ENCODE data around the gene STPG4. TPM values are rescaled to one million over a fixed set of nuclear protein-coding genes. Genes with fewer than 3 reads are reported as not detected.

Gene STPG4
- total RNA-seq, 4 donors from 2014 or later = not detected

GRCh38 chr2:47167149-47167548 lies 12.0 kb upstream of the STPG4 start:
- Histone ChIP-seq H3K27ac (no peak overlapping the region), H3K27me3 (no peaks in the 10 kb centered on the region), H3K36me3 (peaks cover 0 to 64% (median 9%) of the 10 kb centered on the region in 3 donors), H3K9me3 (no peaks in the 10 kb centered on the region), H3K4me1 (peaks cover 0 to 59% (median 23%) of the 10 kb centered on the region in 3 donors), H3K4me3 (no peak overlapping the region)
- TF ChIP-seq POLR2A (IDR thresholded peaks at IDR 0.05) = no peak
- TF ChIP-seq CTCF (IDR thresholded peaks at IDR 0.05) = no peak
- DNase-seq = no peak
- intact Hi-C loops (cut with DNase I) = no loop called here
- 87 to 88% methylated on average over 4 to 5 of the region's 5 CpGs for WGBS, 2 donors

GRCh38 chr2:47165001-47165555 lies 10.0 kb upstream of the STPG4 start:
- Histone ChIP-seq H3K9me3 (no peaks in the 10 kb centered on the region), H3K27me3 (no peaks in the 10 kb centered on the region), H3K27ac (no peak overlapping the region), H3K4me3 (no peak overlapping the region), H3K36me3 (peaks cover 0 to 79% (median 9%) of the 10 kb centered on the region in 3 donors), H3K4me1 (peaks cover 0 to 39% (median 5%) of the 10 kb centered on the region in 3 donors)
- no peak for DNase-seq
- TF ChIP-seq CTCF (IDR thresholded peaks at IDR 0.05) (no peak), POLR2A (IDR thresholded peaks at IDR 0.05) (no peak)
- intact Hi-C loops (cut with DNase I) = no loop called here

GRCh38 chr2:47162780-47163179 lies 7.7 kb upstream of the STPG4 start:
- no peaks in the 10 kb centered on the region for H3K9me3 ChIP-seq
- no peak overlapping the region for H3K27ac ChIP-seq
- TF ChIP-seq POLR2A (IDR thresholded peaks at IDR 0.05) (no peak), CTCF (IDR thresholded peaks at IDR 0.05) (no peak)
- 78 to 89% methylated on average over 3 of the region's 3 CpGs for WGBS, 2 donors
- peaks cover 0 to 17% (median 0%) of the 10 kb centered on the region in 3 donors for H3K4me1 ChIP-seq
- intact Hi-C loops (cut with DNase I) = no loop called here
- peaks cover 0 to 79% (median 5%) of the 10 kb centered on the region in 3 donors for H3K36me3 ChIP-seq
- H3K4me3 ChIP-seq = no peak overlapping the region
- DNase-seq = no peak
- H3K27me3 ChIP-seq = no peaks in the 10 kb centered on the region

DNA sequence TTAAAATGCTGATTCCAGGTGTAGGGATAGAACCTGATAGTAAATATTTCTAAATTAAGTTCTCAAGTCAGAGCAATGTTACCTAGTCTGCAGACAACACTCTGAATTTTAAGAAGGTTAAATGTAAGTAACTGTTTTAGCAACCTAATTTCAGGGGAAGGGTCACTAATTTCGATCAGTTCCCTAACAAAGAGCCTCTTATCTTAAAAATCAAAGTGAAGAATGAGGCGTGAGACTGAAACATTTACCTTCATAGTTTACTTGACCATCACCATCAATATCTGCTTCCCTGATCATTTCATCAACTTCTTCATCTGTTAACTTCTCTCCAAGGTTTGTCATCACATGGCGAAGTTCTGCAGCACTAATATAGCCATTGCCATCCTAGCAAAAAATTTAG lies 6.4 kb upstream of the STPG4 start:
- TF ChIP-seq CTCF (IDR thresholded peaks at IDR 0.05) (no peak), POLR2A (IDR thresholded peaks at IDR 0.05) (no peak)
- Histone ChIP-seq H3K4me1 (peaks cover 0 to 14% (median 0%) of the 10 kb centered on the region in 3 donors), H3K27me3 (no peaks in the 10 kb centered on the region), H3K27ac (no peak overlapping the region), H3K36me3 (peaks cover 0 to 81% (median 5%) of the 10 kb centered on the region in 3 donors), H3K4me3 (no peak overlapping the region), H3K9me3 (no peaks in the 10 kb centered on the region)
- 92 to 93% methylated on average over 3 of the region's 3 CpGs for WGBS, 2 donors
- DNase-seq = no peak
- intact Hi-C loops (cut with DNase I) = no loop called here

- Histone ChIP-seq H3K27ac (no peak overlapping the region), H3K36me3 (peaks cover 0 to 81% (median 5%) of the 10 kb centered on the region in 3 donors), H3K9me3 (no peaks in the 10 kb centered on the region), H3K27me3 (no peaks in the 10 kb centered on the region), H3K4me3 (no peak overlapping the region), H3K4me1 (peaks cover 0 to 7% (median 0%) of the 10 kb centered on the region in 3 donors)
- DNase-seq = no peak
- intact Hi-C loops (cut with DNase I) = no loop called here
- 87 to 96% methylated on average over 1 of the region's 1 CpG for WGBS, 2 donors
- TF ChIP-seq POLR2A (IDR thresholded peaks at IDR 0.05) (no peak), CTCF (IDR thresholded peaks at IDR 0.05) (no peak)
Measured at GRCh38 chr2:47160660-47161059, 5.6 kb upstream of the STPG4 start.
